GM23338 (cell line): ENCODE results near the gene CD79A. TPM values are rescaled to one million over a fixed set of nuclear protein-coding genes. Genes with fewer than 3 reads are reported as not detected.
A peak's percentile ranks its signal among the peaks of the same experiment; 100 is the strongest.

Experiments used
- ATAC-seq: fragments of 200-7000 bp; cut with Tn5 transposase; 3 replicates; pipeline ENCODE4 v1.9.1; 2020
- DNase-seq: peaks from one replicate; pipeline ENCODE4 v3.0.0-alpha.2; 2015; ENCODE audit warnings: low spot score
- H2AFZ ChIP-seq: fragments of 200-600 bp; sonication (generic); 2 replicates; pipeline ENCODE4 v1.8.0; 2016; ENCODE audit warnings: antibody characterized with exemption, mild to moderate bottlenecking, moderate library complexity
- H3F3A ChIP-seq: fragments of 200-600 bp; sonication (generic); replicated peaks from 2 replicates; pipeline ENCODE4 v1.8.0; 2017; ENCODE audit warnings: antibody characterized with exemption, mixed run types, low read depth
- H3K27ac ChIP-seq: fragments of 200-600 bp; sonication (generic); 2 replicates; pipeline ENCODE4 v1.6.1; 2016; ENCODE audit warnings: low read depth
- H3K27me3 ChIP-seq: fragments of 200-600 bp; sonication (generic); 2 replicates; pipeline ENCODE4 v1.8.0; 2016; ENCODE audit warnings: mild to moderate bottlenecking, mixed run types, moderate library complexity; ENCODE audit not compliant: insufficient read depth
- H3K36me3 ChIP-seq: fragments of 200-600 bp; sonication (generic); 2 replicates; pipeline ENCODE4 v1.8.0; 2016; ENCODE audit warnings: mild to moderate bottlenecking; ENCODE audit not compliant: insufficient read depth
- H3K4me1 ChIP-seq: fragments of 200-600 bp; sonication (generic); 2 replicates; pipeline ENCODE4 v1.8.0; 2016; ENCODE audit warnings: mild to moderate bottlenecking, moderate library complexity; ENCODE audit not compliant: insufficient read depth
- H3K4me2 ChIP-seq: fragments of 200-600 bp; sonication (generic); 2 replicates; pipeline ENCODE4 v1.7.1; 2017; ENCODE audit warnings: mixed run types
- H3K4me3 ChIP-seq: fragments of 200-600 bp; sonication (generic); 2 replicates; pipeline ENCODE4 v1.6.1; 2016; ENCODE audit warnings: mixed run types
- H3K79me2 ChIP-seq: fragments of 200-600 bp; sonication (generic); replicated peaks from 2 replicates; pipeline ENCODE4 v1.8.0; 2017; ENCODE audit warnings: mild to moderate bottlenecking; ENCODE audit not compliant: insufficient read depth
- H3K9me2 ChIP-seq: fragments of 200-600 bp; sonication (generic); 2 replicates; pipeline ENCODE4 v1.8.0; 2017; ENCODE audit not compliant: insufficient read depth
- H4K20me1 ChIP-seq: fragments of 200-600 bp; sonication (generic); replicated peaks from 2 replicates; pipeline ENCODE4 v1.8.0; 2017; ENCODE audit warnings: mild to moderate bottlenecking; ENCODE audit not compliant: insufficient read depth
- H3K27ac Mint-ChIP-seq: 2 replicates; pipeline ENCODE4 v1.8.0; 2020; ENCODE audit warnings: inconsistent platforms, mild to moderate bottlenecking, moderate library complexity, mixed read lengths
- H3K27me3 Mint-ChIP-seq: 3 replicates; pipeline ENCODE4 v1.8.0; 2022; ENCODE audit warnings: low read depth, mild to moderate bottlenecking, moderate library complexity, mixed read lengths, inconsistent platforms; ENCODE audit not compliant: insufficient read depth, poor library complexity
- H3K36me3 Mint-ChIP-seq: 3 replicates; pipeline ENCODE4 v1.8.0; 2021; ENCODE audit warnings: low read depth, mild to moderate bottlenecking, inconsistent platforms, moderate library complexity, mixed read lengths
- H3K4me1 Mint-ChIP-seq: 3 replicates; pipeline ENCODE4 v1.8.0; 2020; ENCODE audit warnings: mild to moderate bottlenecking, inconsistent platforms, mixed read lengths
- H3K4me3 Mint-ChIP-seq: 3 replicates; pipeline ENCODE4 v1.8.0; 2021; ENCODE audit warnings: moderate library complexity, mild to moderate bottlenecking, inconsistent platforms, mixed read lengths
- H3K9me3 Mint-ChIP-seq: 3 replicates; pipeline ENCODE4 v1.8.0; 2020; ENCODE audit warnings: moderate library complexity, mild to moderate bottlenecking, inconsistent platforms, mixed read lengths
- CREB1 ChIP-seq: fragments of 250-450 bp; sonication (Bioruptor Pico); IDR thresholded peaks from 2 replicates; pipeline ENCODE4 v1.5.0; 2020; ENCODE audit warnings: low read depth, mild to moderate bottlenecking, moderate library complexity
- EZH2 ChIP-seq: fragments of 200-600 bp; sonication (generic); IDR thresholded peaks from one replicate; pipeline ENCODE4 v1.8.0; 2017; ENCODE audit warnings: antibody characterized with exemption, mild to moderate bottlenecking, low read depth; ENCODE audit not compliant: unreplicated experiment
- EZH2phosphoT487 ChIP-seq: fragments of 200-600 bp; sonication (generic); IDR thresholded peaks from one replicate; pipeline ENCODE4 v1.8.1; 2018; ENCODE audit warnings: antibody characterized with exemption; ENCODE audit not compliant: unreplicated experiment
- POLR2AphosphoS5 ChIP-seq: IDR thresholded peaks from 2 replicates; pipeline ENCODE4 v1.6.1; 2016; ENCODE audit warnings: antibody characterized with exemption, low read depth
- ZNF331 ChIP-seq: fragments of 250-450 bp; sonication (Bioruptor Pico); IDR thresholded peaks from 2 replicates; pipeline ENCODE4 v1.5.0; 2020; ENCODE audit warnings: low read depth, mild to moderate bottlenecking, moderate library complexity
- ZNF462 ChIP-seq: fragments of 250-450 bp; sonication (Bioruptor Pico); IDR thresholded peaks from 2 replicates; pipeline ENCODE4 v1.5.0; 2020; ENCODE audit warnings: mild to moderate bottlenecking, moderate library complexity
- polyA plus RNA-seq: library from polyadenylated mRNA; unstranded; fragments of >200 nt; fragmentation: Nextera tagmentation; extraction: Ambion mirVana; gene quantifications from 2 replicates; pipeline ENCODE4 v1.2.1, GENCODE V29; 2016
- total RNA-seq: library from RNA; depleted of rRNA; stranded (reverse); fragments of >200 nt; shearing (Covaris generic); gene quantifications from 2 replicates; pipeline ENCODE4 v1.2.3, GENCODE V29; 2014
- TF ChIP-seq, protein P1 (sequence below), 2 experiments: fragments of 200-600 bp in 1 of 2; sonication (generic) in 1 of 2; conservative IDR thresholded peaks; 2 replicates each; pipeline versions ENCODE4 v1.5.1 to v1.6.1; 2016 to 2017; ENCODE audit warnings: antibody characterized with exemption in 2 of 2, low read depth in 2 of 2, mild to moderate bottlenecking in 2 of 2, moderate library complexity in 1 of 2

CD79A gene
- total and polyA plus RNA-seq, 2 experiments from 2014 or later: 0.27 TPM; not detected in 1

- TF ChIP-seq ZNF331: no peak
- TF ChIP-seq EZH2phosphoT487: no peak
- TF ChIP-seq EZH2: no peak
Measured at GRCh38 chr19:41871573-41872383, 5.3 kb upstream of the CD79A start (continued).

DNA sequence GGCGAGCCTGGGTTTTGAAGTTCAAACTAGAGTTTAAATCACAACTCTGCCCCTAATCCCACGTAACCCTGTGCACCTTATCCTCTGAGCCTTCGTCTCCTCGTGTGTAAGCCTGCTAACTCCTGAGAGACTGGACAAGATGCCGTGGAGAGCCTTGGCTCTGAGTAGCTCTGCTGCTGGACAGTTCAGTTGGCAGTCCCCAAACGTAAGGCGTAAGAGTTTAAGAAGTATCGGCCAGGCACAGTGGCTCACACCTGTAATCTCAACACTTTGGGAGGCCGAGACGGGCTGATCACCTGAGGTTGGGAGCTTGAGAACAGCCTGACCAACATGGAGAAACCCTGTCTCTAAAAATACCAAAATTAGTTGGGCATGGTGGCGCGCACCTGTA lies 4.7 kb upstream of the CD79A start:
- TF ChIP-seq EZH2phosphoT487: no peak
- TF ChIP-seq POLR2AphosphoS5: peak; percentile 74
- Histone ChIP-seq H4K20me1 (peaks cover 29% of the 10 kb centered on the region), H3K4me1 (0 out of 2 replicates have a peak, but pooled peaks cover 6% of the 10 kb centered on the region), H2AFZ (no peak overlapping the region), H3K36me3 (peaks cover 37% of the 10 kb centered on the region), H3K79me2 (peaks cover 9% of the 10 kb centered on the region; the same call in 1 of the 2 replicates), H3K4me2 (no peak overlapping the region), H3K9me2 (no peaks in the 10 kb centered on the region), H3K4me3 (no peak overlapping the region), H3K27ac (peak overlapping the region; percentile 98), H3K27me3 (no peaks in the 10 kb centered on the region; the same call in 1 of the 2 replicates), H3F3A (peaks cover 53% of the 10 kb centered on the region)
- no peak overlapping the region for H3K27ac Mint-ChIP-seq
- no peaks in the 10 kb centered on the region for H3K9me3 Mint-ChIP-seq
- no peak overlapping the region for H3K4me3 Mint-ChIP-seq
- peaks cover 45% of the 10 kb centered on the region for H3K36me3 Mint-ChIP-seq
- H3K27me3 Mint-ChIP-seq: peaks cover 33% of the 10 kb centered on the region
- peaks cover 11% of the 10 kb centered on the region for H3K4me1 Mint-ChIP-seq
- DNase-seq (no peak), ATAC-seq (peak; percentile 3)

- H3K4me3 ChIP-seq: no peak overlapping the region
- peak; percentile 80 for ATAC-seq
- TF ChIP-seq POLR2AphosphoS5 (peak; percentile 70), CREB1 (no peak), ZNF462 (CRISPR knock-in tag) (no peak)
- TF ChIP-seq, protein P1, sequence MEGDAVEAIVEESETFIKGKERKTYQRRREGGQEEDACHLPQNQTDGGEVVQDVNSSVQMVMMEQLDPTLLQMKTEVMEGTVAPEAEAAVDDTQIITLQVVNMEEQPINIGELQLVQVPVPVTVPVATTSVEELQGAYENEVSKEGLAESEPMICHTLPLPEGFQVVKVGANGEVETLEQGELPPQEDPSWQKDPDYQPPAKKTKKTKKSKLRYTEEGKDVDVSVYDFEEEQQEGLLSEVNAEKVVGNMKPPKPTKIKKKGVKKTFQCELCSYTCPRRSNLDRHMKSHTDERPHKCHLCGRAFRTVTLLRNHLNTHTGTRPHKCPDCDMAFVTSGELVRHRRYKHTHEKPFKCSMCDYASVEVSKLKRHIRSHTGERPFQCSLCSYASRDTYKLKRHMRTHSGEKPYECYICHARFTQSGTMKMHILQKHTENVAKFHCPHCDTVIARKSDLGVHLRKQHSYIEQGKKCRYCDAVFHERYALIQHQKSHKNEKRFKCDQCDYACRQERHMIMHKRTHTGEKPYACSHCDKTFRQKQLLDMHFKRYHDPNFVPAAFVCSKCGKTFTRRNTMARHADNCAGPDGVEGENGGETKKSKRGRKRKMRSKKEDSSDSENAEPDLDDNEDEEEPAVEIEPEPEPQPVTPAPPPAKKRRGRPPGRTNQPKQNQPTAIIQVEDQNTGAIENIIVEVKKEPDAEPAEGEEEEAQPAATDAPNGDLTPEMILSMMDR (conservative IDR thresholded peaks at IDR 0.05; ENCODE audit: low read depth in 2 of 2): peak; percentile 85 to 89
Measured at GRCh38 chr19:41872775-41873647, 4.1 kb upstream of the CD79A start.

More at GRCh38 chr19:41872775-41873647, 4.1 kb upstream of the CD79A start:
- Histone ChIP-seq H3F3A (peaks cover 47% of the 10 kb centered on the region), H3K9me2 (no peaks in the 10 kb centered on the region), H3K79me2 (peaks cover 3% of the 10 kb centered on the region; the same call in 1 of the 2 replicates), H3K27me3 (no peaks in the 10 kb centered on the region; the same call in 1 of the 2 replicates), H3K4me1 (0 out of 2 replicates have a peak, but pooled peaks cover under 1% of the 10 kb centered on the region), H2AFZ (no peak overlapping the region), H3K36me3 (peaks cover 31% of the 10 kb centered on the region), H4K20me1 (peaks cover 22% of the 10 kb centered on the region), H3K4me2 (no peak overlapping the region), H3K27ac (peak overlapping the region; percentile 98)
- Mint-ChIP-seq H3K27ac (no peak overlapping the region), H3K4me3 (no peak overlapping the region; the same call in 2 of the 3 replicates), H3K36me3 (peaks cover 39% of the 10 kb centered on the region), H3K4me1 (peaks cover 9% of the 10 kb centered on the region), H3K27me3 (peaks cover 33% of the 10 kb centered on the region), H3K9me3 (no peaks in the 10 kb centered on the region)
- DNase-seq: peak; percentile 96
